NCI-H1417 (cell line): ENCODE results near the gene ARHGEF17.
A peak's percentile ranks its signal among the peaks of the same experiment; 100 is the strongest.
"Not testable (repeated sequence)": the region's sequence is repeated elsewhere in the genome, so short reads cannot be mapped to it uniquely, and the experiment has no call there.

Experiments used
- DNase-seq, 3 experiments: peaks; one replicate each; lab custom pipeline; 2025; lab: John Stamatoyannopoulos, UW

The ARHGEF17 gene

GRCh38 chr11:73271936-73272679 is 36.0 kb upstream of the ARHGEF17 start, which contains the start of gene P2RY6:
Gene P2RY6, plus strand, starts transcription at chr11:73272338. Its CDS starts 24,181 bp downstream, at chr11:73296519.
- DNase-seq, result peak; percentile 3 to 57 (median 10)

DNA sequence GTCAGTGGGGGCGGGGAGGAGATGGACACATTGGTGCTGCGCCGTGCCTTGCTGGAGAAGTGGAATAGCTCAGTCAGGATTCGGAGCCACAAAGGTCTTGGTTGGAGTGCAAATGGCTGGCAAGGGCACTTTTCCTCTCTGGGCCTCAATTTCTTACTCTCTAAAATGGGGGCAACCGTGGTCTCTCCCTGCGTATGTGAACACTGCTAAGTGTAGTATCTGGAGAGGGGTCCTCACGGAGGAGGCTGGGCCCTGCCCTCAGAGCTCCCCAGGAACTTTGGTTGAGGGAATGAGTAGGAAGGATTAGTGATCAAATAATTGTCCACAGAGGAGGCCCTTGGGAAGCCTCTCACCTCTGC is 35.4 kb upstream of the ARHGEF17 start:
- no peak for DNase-seq

DNA sequence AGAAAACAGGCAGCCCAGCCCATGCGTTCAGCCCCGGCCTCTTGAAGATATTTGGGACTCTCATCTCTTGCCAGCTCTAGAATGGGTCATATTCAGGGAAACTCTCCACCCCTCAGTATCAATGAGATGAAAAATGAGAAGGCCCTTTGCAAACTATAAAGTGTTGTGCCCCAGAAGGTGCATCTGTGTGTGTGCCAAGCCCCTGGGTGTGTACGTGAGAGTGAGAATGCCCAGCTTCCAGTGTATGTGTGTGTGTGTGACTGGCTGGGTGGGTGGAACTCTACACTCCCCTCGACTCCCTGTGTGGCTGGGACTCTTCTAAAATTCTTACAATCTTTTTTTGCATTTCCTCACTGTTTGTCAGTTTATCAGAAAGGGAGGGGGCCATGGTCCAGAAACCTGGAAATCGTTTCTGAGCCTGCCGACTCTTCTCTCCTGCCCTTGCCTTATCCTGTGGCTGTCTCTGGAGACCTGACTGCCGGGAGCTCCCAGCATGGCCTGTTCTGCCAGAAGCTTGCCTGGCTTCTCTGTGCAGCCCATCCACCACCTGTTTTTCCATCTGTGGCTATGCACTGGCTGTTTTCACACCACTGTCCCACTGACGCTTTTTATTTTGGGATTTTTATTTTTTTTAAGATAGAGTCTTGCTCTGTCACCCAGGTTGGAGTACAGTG is 34.7 kb upstream of the ARHGEF17 start:
- no peak for DNase-seq

- not testable (repeated sequence) for DNase-seq
Observed at GRCh38 chr11:73274191-73274590, 33.9 kb upstream of the ARHGEF17 start.

DNA sequence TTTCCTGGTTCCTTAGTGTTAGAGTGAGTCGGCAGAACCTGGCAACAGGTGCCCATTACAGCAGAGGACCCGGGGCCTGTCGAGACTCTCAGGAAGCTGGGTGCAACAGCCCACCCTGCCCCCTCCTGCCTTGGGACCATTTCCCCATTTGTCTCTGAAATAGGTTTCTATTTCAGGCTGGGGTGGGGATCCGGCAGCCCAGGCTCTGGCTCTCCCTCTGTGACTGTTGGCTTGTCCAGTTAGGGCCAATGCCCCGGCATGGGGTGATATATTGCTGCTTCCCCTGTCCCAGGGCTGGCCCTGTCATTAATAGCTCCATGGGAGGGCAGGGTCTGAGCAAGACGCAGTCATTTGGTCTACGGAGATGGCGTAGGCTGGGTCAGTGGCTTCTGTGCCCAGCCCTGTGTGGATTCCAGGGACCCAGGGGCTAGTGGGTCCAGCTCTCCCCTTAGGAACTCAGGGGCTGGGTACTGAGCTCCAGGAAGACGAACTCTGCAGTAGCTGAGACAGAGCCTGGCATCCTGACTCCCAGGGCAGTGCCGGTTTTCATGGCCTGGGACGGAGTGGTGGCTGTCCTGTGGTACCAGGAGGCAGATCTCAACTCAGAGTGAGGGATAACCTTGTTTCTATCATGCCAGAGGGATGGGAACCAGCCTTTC is 33.2 kb upstream of the ARHGEF17 start:
- DNase-seq, result no peak

GRCh38 chr11:73275381-73275750 is 32.7 kb upstream of the ARHGEF17 start:
- no peak for DNase-seq

- DNase-seq, result no peak
Observed at GRCh38 chr11:73277467-73277866, 30.6 kb upstream of the ARHGEF17 start.

DNA sequence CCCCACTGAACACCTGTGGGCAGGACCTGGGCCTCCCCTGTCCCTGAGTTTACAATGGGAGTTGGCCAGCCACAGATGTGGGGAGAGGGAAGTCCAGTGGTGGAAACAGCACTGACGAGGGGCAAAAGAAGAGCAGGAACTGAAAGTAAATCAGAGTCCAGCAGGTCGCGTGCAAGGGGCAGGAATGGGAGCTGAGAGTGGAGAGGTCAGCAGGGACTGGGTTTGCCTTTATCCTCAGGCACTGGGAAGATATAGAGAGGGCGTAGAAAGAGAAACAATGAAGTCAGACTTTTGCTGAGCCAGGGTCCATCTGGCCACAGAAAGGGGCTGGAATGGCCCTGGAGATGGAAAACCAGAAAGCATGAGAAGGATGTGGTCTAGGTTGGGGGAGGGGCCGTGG is 27.4 kb upstream of the ARHGEF17 start:
- DNase-seq, result no peak

GRCh38 chr11:73281201-73281741 is 26.8 kb upstream of the ARHGEF17 start:
- DNase-seq, result no peak

DNA sequence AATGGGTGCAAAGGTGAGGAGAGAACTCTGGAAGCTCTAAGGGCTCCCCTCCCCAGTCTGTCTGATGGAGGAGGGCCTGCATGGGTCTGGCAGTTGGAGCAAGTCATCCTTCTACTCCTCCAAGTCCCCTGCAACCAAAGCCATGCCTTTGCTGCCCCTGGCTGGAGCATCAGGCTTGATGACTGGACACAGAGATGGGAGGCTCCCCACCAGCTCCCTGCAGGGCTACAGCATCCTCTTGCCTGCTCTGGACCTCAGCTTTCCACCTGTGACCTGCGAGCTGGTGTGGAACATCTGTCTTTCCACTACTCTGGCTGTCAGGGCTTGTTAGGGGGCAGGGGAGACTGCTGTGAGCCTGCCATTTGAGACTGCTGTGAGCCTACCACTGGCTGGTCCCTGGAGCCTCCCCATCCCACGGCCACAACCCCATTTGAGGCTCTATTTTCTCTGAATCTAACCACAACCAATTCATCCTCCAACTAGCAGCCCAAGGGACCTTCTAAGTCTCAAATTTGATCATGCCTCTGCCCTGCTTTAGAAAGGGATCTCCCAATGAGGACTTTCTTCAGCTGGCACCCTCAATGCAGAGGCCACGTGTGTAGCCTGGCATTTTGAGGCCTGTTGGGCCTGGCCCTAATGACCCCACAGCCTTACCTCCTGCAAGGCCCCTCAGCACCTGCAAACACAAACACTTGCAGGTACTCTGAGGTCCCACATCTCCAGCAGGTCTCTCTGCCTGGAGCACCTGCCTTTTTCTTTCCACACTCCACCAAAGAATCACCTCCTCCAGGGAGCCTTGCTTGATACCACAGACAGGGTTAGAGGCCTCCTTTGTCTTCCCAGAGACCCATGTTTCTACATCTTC is 26.0 kb upstream of the ARHGEF17 start:
- DNase-seq, result no peak

DNA sequence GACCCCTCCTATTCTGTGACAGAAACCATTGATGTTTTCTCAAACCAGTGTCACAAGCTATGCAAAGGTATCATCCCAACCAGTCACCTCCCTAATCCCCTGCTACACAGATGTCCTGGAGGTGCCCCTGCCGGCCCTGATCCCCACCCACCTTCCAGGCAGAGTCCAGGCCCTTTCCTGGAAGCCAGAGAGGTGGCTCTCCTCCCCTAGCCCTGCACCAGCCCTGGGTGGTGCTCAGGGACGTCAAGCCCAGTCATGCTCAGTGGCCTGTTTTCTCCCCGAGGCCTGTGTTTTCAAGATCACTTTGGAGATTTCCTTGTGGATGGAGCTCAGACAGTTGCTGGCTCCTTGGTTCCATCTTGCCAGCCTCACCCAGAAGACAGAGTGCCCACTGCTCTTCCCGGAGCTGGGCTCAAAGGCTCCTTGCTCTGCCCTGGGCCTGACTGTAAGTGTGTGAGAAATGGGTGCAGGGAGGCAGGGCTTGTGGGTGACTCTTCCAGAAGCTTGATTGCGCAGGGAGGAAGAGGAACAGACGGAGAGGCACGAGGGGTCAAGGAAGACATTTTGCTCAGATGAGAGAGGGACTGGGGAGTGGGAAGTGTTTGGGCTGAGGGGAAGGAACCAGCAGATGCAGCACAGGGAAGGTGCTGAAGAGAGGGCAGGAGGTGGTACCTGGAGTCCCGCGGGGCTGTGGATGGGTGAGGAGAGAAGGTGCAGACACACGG is 24.6 kb upstream of the ARHGEF17 start:
- no peak for DNase-seq

- DNase-seq, result no peak
Observed at GRCh38 chr11:73284106-73284505, 24.0 kb upstream of the ARHGEF17 start.

DNA sequence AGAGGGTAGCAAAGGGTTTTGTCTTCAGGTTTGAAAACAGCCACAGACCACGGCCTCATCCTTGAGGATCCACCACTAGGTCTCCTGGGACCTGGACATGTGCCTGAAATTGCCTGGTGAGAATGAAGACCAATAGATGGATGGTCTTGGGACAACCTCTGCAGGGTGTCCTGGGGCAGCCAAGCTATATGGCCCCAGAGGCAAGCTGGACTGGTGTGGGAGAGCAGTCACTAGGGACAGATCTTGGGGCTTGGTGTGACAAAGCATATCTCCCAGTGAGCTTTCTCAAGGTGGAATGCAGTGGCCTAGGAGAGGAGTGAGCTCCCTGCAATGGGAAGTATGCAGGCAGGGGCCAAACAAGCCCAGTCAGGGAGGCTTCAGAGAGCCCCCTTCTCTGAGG is 22.4 kb upstream of the ARHGEF17 start:
- no peak for DNase-seq

GRCh38 chr11:73286240-73286810 is 21.8 kb upstream of the ARHGEF17 start:
- DNase-seq, result no peak

- DNase-seq, result no peak
Observed at GRCh38 chr11:73287400-73288101, 20.5 kb upstream of the ARHGEF17 start.

DNA sequence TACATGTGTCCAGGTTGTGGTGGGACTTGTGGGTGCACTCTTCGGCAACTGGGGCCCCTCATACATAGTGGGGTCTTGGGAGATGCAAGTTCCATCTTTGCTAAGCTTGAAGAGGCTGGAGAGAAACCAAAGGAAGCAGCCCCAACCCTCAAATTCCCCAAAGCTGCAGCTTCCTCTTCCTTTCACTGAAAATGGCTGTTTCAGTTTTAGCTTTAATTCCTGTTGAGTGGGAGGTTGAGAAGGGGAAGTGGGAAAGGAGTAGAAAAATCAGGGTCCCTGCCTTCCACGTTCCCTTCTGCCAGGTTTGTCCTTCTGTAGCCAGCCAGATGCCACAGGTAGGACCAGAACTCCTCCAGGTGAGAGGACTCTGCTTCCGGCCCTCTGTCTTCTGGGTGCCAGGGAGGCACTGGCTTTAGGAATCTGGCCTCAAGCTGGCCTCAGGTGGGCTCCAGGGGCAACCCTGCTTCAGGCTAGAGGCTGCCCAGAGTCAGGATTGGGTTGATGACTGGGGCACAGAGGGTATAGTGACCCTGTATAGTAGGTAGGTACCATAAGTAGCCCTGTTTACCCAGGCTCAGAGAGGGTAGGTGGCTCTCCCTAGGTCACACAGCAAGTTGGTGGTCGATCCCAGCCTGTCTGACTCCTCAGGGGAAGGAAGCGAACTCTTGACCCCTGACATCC is 19.7 kb upstream of the ARHGEF17 start:
- no peak for DNase-seq

DNA sequence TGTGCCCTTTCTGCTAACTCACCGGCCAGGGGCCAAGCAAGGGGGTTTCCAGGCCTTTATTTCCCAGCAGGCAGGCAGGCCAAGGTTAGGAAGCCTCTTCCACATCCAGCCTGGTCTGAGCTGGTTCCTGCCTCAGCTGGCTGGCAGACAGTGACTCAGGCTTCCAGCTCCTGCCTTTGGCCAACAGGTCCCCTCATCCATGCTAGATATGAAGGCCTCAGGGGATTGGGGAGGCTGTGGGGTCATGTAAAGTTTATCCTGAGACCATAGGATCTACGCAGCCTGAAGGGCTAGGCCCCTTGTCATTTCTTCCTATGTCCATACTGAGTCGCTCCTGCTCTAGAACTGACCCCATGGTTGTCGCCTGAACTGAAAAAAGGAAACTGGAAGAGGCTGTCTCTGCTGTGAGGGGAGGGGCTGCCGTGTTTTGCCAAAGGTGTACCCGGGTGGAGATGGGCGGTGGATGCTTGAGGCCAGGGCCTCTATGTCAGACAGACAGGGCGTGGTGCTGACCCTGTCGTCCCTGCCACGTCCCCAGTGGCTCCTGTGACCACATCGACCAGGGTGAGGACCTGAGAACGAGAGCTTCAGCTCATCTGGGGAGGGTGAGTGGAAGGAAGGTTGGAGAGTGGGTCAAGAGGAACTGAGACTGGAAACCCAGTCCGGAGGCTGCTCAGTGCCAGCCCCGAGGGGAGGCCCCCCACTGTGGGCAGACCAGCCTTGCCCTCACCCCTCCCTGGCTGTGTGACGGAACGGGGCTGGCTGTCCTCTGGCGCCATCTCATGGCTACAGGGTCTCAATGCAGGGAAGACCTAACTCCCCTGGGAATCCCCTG is 19.0 kb upstream of the ARHGEF17 start:
- DNase-seq, result peak; percentile 62 to 88 (median 73)

- no peak for DNase-seq
Observed at GRCh38 chr11:73290536-73290935, 17.5 kb upstream of the ARHGEF17 start.

DNA sequence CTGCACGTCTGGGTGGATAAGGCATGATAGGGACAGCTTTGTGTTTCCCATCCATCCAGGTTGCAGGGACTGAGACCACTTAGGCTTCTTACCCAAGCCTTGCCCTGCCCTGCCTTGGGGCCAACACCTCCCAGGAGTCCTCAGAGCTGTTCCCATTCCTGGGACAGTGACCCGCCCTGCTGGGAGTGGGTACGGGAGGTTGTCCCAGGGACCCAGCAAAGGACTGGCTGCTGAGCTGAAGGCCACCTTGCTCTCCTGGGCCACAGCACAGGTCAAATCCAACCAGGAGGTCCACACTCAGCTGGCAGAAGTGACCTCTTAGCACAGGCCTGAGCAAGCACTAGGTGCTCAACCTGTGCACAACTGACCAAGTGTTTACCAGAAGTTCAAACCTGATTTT is 16.9 kb upstream of the ARHGEF17 start:
- DNase-seq, result no peak
